Calu3 (cell line): ENCODE measurements around the gene MS4A3. TPM values are rescaled to one million over a fixed set of nuclear protein-coding genes. Genes with fewer than 3 reads are reported as not detected.
"Not testable (repeated sequence)": the region's sequence is repeated elsewhere in the genome, so short reads cannot be mapped to it uniquely, and the experiment has no call there.

Source experiments
- BruUV-seq: library from RNA; stranded (reverse); fragments of 400-500 nt; replicated peaks from 2 replicates; lab custom pipeline; 2021; lab: Mats Ljungman, UMichigan
- CTCF ChIA-PET: fragments of 300-600 bp; sonication (Branson Sonifier 250); formaldehyde crosslinking; loops from one replicate; lab custom pipeline; 2022; ENCODE audit warnings: antibody characterized with exemption; lab: Charles Lee
- DNase-seq: peaks from one replicate; pipeline ENCODE4 v3.0.0; 2022
- H3K27ac Mint-ChIP-seq: one replicate; pipeline ENCODE4 v1.8.0; 2022; ENCODE audit warnings: mixed read lengths; ENCODE audit not compliant: unreplicated experiment
- H3K27me3 Mint-ChIP-seq: one replicate; pipeline ENCODE4 v1.8.0; 2022; ENCODE audit warnings: mixed read lengths; ENCODE audit not compliant: unreplicated experiment
- H3K36me3 Mint-ChIP-seq: one replicate; pipeline ENCODE4 v1.8.0; 2022; ENCODE audit warnings: mild to moderate bottlenecking, moderate library complexity, mixed read lengths; ENCODE audit not compliant: insufficient read depth, unreplicated experiment
- H3K4me1 Mint-ChIP-seq: one replicate; pipeline ENCODE4 v1.8.0; 2022; ENCODE audit warnings: mild to moderate bottlenecking, low read depth, mixed read lengths; ENCODE audit not compliant: unreplicated experiment
- H3K4me3 Mint-ChIP-seq: one replicate; pipeline ENCODE4 v1.8.0; 2022; ENCODE audit warnings: mild to moderate bottlenecking, low read depth, moderate library complexity, mixed read lengths; ENCODE audit not compliant: unreplicated experiment
- H3K9me3 Mint-ChIP-seq: one replicate; pipeline ENCODE4 v1.8.0; 2022; ENCODE audit warnings: low read depth, mixed read lengths; ENCODE audit not compliant: unreplicated experiment
- CTCF ChIP-seq: fragments of 200-600 bp; IDR thresholded peaks from one replicate; pipeline ENCODE4 v1.8.0; 2022; ENCODE audit warnings: antibody characterized with exemption; ENCODE audit not compliant: unreplicated experiment
- intact Hi-C: fragments of 100-400 bp; cut with micrococcal nuclease; formaldehyde crosslinking; loops from one replicate; pipeline ENCODE4 v1.10.0; 2022; ENCODE audit not compliant: unreplicated experiment
- total RNA-seq: library from RNA; stranded (reverse); gene quantifications from 2 replicates; pipeline ENCODE4 v1.2.3, GENCODE V29; 2022

Gene MS4A3
- total RNA-seq, 1 experiment from 2014 or later, result not detected

GRCh38 chr11:60029015-60029632 is 27.3 kb upstream of the MS4A3 start:
- Mint-ChIP-seq H3K9me3 (no peaks in the 10 kb centered on the region), H3K4me1 (no peaks in the 10 kb centered on the region), H3K36me3 (no peaks in the 10 kb centered on the region), H3K27ac (no peak overlapping the region), H3K27me3 (no peaks in the 10 kb centered on the region), H3K4me3 (no peak overlapping the region)
- DNase-seq, result no peak
- no peak for TF ChIP-seq CTCF
- intact Hi-C loops, result no loop called here
- CTCF ChIA-PET, result no interaction called here
- BruUV-seq, result no TSS peak

- intact Hi-C loops, result no loop called here
- Mint-ChIP-seq H3K27ac (no peak within 1 kb of the TSS), H3K9me3 (no peaks in the 10 kb centered on the region), H3K36me3 (no peaks in the 10 kb centered on the region), H3K27me3 (no peaks in the 10 kb centered on the region), H3K4me1 (no peaks in the 10 kb centered on the region), H3K4me3 (no peak within 1 kb of the TSS)
- no peak for TF ChIP-seq CTCF
- no TSS peak for BruUV-seq
- DNase-seq, result no peak
- CTCF ChIA-PET, result no interaction called here
Observed at GRCh38 chr11:60040109-60040508, 16.4 kb upstream of the MS4A3 start, which contains the start of gene OOSP2. Gene OOSP2, plus strand, starts transcription at chr11:60040409. Its CDS starts 51 bp downstream, at chr11:60040460.

- CTCF ChIA-PET, BruUV-seq, H3K9me3 Mint-ChIP-seq, intact Hi-C loops, H3K27me3 Mint-ChIP-seq, H3K36me3 Mint-ChIP-seq, H3K4me1 Mint-ChIP-seq, DNase-seq, H3K27ac Mint-ChIP-seq, H3K4me3 Mint-ChIP-seq: not testable (repeated sequence)
Observed at GRCh38 chr11:60050422-60050821, 6.0 kb upstream of the MS4A3 start.

GRCh38 chr11:60050839-60051238 is 5.6 kb upstream of the MS4A3 start:
- H3K4me1 Mint-ChIP-seq, H3K4me3 Mint-ChIP-seq, intact Hi-C loops, CTCF ChIA-PET, H3K27ac Mint-ChIP-seq, DNase-seq, BruUV-seq, H3K27me3 Mint-ChIP-seq, H3K9me3 Mint-ChIP-seq, H3K36me3 Mint-ChIP-seq: not testable (repeated sequence)

- Mint-ChIP-seq H3K9me3 (peaks cover 2% of the 10 kb centered on the region), H3K27me3 (no peaks in the 10 kb centered on the region), H3K27ac (peak overlapping the region; percentile 37), H3K4me3 (no peak overlapping the region), H3K4me1 (peaks cover 17% of the 10 kb centered on the region), H3K36me3 (no peaks in the 10 kb centered on the region)
- CTCF ChIA-PET, result interaction anchor here (0.6 kb wide), 1 partner anchor 374 kb away, joined by 6 read pairs; no protein-coding TSS in a partner anchor
- no peak for TF ChIP-seq CTCF
- intact Hi-C loops, result loop anchor here (5.0 kb wide), 1 partner anchor 62 kb away; no protein-coding TSS in a partner anchor
- BruUV-seq, result no TSS peak
- DNase-seq, result no peak
Observed at GRCh38 chr11:60059052-60059451, 2.6 kb downstream of the MS4A3 start.
